Liver (tissue), 9 donors: ENCODE data around the gene HEPN1. TPM values are rescaled to one million over a fixed set of nuclear protein-coding genes. Genes with fewer than 3 reads are reported as not detected.

Experiments used
- DNase-seq: peaks from one replicate; pipeline ENCODE4 v3.0.0-alpha.2; 2017; ENCODE audit warnings: low spot score
- H3K27ac ChIP-seq, 2 donors: one replicate each; pipeline ENCODE4 v1.7.0; 2013; ENCODE audit warnings: inconsistent platforms in 2 of 2, low read length in 2 of 2, control low read depth in 1 of 2, low read depth in 1 of 2, mild to moderate bottlenecking in 1 of 2
- H3K27me3 ChIP-seq, 4 donors: one replicate each; pipeline versions ENCODE4 v1.6.1 to v1.7.0; 2013; ENCODE audit warnings: low read length in 3 of 4, inconsistent platforms in 1 of 4, mild to moderate bottlenecking in 1 of 4, moderate library complexity in 1 of 4; ENCODE audit not compliant: control insufficient read depth in 4 of 4, insufficient read depth in 4 of 4
- H3K36me3 ChIP-seq, 4 donors: one replicate each; pipeline versions ENCODE4 v1.6.1 to v1.7.0; 2013; ENCODE audit warnings: low read length in 3 of 4, mild to moderate bottlenecking in 3 of 4, low read depth in 1 of 4, moderate library complexity in 1 of 4; ENCODE audit not compliant: control insufficient read depth in 4 of 4, insufficient read depth in 3 of 4
- H3K4me1 ChIP-seq, 4 donors: one replicate each; pipeline versions ENCODE4 v1.6.1 to v1.7.0; 2013; ENCODE audit warnings: low read length in 3 of 4, mild to moderate bottlenecking in 3 of 4, moderate library complexity in 1 of 4; ENCODE audit not compliant: control insufficient read depth in 4 of 4, insufficient read depth in 4 of 4
- H3K4me3 ChIP-seq, 3 donors: one replicate each; pipeline versions ENCODE4 v1.6.1 to v1.7.0; 2013; ENCODE audit warnings: low read length in 3 of 3, control low read depth in 1 of 3, low read depth in 1 of 3, mild to moderate bottlenecking in 1 of 3
- H3K9ac ChIP-seq, 2 donors: one replicate each; pipeline ENCODE4 v1.7.0; 2013; ENCODE audit warnings: low read length in 2 of 2, mild to moderate bottlenecking in 2 of 2, moderate library complexity in 2 of 2, control low read depth in 1 of 2, low read depth in 1 of 2
- H3K9me3 ChIP-seq, 4 donors: one replicate each; pipeline versions ENCODE4 v1.6.1 to v1.7.0; 2013; ENCODE audit warnings: low read length in 3 of 4; ENCODE audit not compliant: control insufficient read depth in 4 of 4
- EGR1 ChIP-seq, 2 donors: IDR thresholded peaks; 2 replicates each; pipeline ENCODE4 v1.6.1; 2016 to 2018; ENCODE audit warnings: antibody characterized with exemption in 2 of 2, low read depth in 2 of 2
- FOXA1 ChIP-seq: IDR thresholded peaks from 2 replicates; pipeline ENCODE4 v1.6.1; 2016; ENCODE audit warnings: antibody characterized with exemption
- GABPA ChIP-seq, 2 donors: IDR thresholded peaks in 1 of 2; conservative IDR thresholded peaks in 1 of 2; 2 replicates each; pipeline ENCODE4 v1.6.1; 2016; ENCODE audit warnings: antibody characterized with exemption in 2 of 2, mild to moderate bottlenecking in 1 of 2, moderate library complexity in 1 of 2
- HNF4G ChIP-seq: IDR thresholded peaks from 2 replicates; pipeline ENCODE4 v1.6.1; 2016; ENCODE audit warnings: antibody characterized with exemption
- JUND ChIP-seq, 2 donors: IDR thresholded peaks; 2 replicates each; pipeline ENCODE4 v1.6.1; 2016; ENCODE audit warnings: antibody characterized with exemption in 2 of 2
- NR2F2 ChIP-seq: IDR thresholded peaks from 2 replicates; pipeline ENCODE4 v1.6.1; 2016; ENCODE audit warnings: antibody characterized with exemption
- RAD21 ChIP-seq, 2 donors: IDR thresholded peaks; 2 replicates each; pipeline ENCODE4 v1.6.1; 2016; ENCODE audit warnings: antibody characterized with exemption in 2 of 2, mild to moderate bottlenecking in 2 of 2
- SP1 ChIP-seq: IDR thresholded peaks from 2 replicates; pipeline ENCODE4 v1.6.1; 2018; ENCODE audit warnings: antibody characterized with exemption, mild to moderate bottlenecking
- TAF1 ChIP-seq: conservative IDR thresholded peaks from 2 replicates; pipeline ENCODE4 v1.6.1; 2016; ENCODE audit warnings: antibody characterized with exemption, mild to moderate bottlenecking
- YY1 ChIP-seq: IDR thresholded peaks from 2 replicates; pipeline ENCODE4 v1.6.1; 2016; ENCODE audit warnings: antibody characterized with exemption, mild to moderate bottlenecking
- WGBS: extraction: QIAGEN DNeasy Blood & Tissue Kit; methylation state at CpG from one replicate; pipeline ENCODE4 v1.1.7; 2013; 5-methylcytosine and 5-hydroxymethylcytosine counted together
- polyA plus RNA-seq, 2 donors: library from polyadenylated mRNA; stranded (reverse) in 1 of 2; unstranded in 1 of 2; fragments of 200-250 nt in 1 of 2; fragments of >200 nt in 1 of 2; fragmentation: Nextera tagmentation in 1 of 2; extraction: Ambion mirVana in 1 of 2; gene quantifications; one replicate each; pipeline versions ENCODE4 v1.2.1 to v1.2.3, GENCODE V29; 2013 to 2015
- total RNA-seq, 2 donors: library from RNA; depleted of rRNA; stranded (reverse); fragments of >200 nt; gene quantifications; one replicate each; pipeline ENCODE4 v1.2.3, GENCODE V29; 2014
- TF ChIP-seq, protein P1 (sequence below): IDR thresholded peaks from 2 replicates; pipeline ENCODE4 v1.6.1; 2016; ENCODE audit warnings: antibody characterized with exemption
- TF ChIP-seq, protein P2 (sequence below): IDR thresholded peaks from 2 replicates; pipeline ENCODE4 v1.6.1; 2016; ENCODE audit warnings: antibody characterized with exemption, mild to moderate bottlenecking
- TF ChIP-seq, protein P3 (sequence below): IDR thresholded peaks from 2 replicates; pipeline ENCODE4 v1.6.1; 2016; ENCODE audit warnings: antibody characterized with exemption
- TF ChIP-seq, protein P4 (sequence below): fragments of 150-350 bp; IDR thresholded peaks from 2 replicates; pipeline ENCODE4 v1.5.1; 2017; ENCODE audit warnings: improper control_type of control experiment, low read depth, low read length; ENCODE audit not compliant: missing input control
- donor health status: healthy.
- donor health status: healthy.
- donor health status: healthy.
- donor health status: healthy.
- donor health status: healthy.

The HEPN1 gene
- total and polyA plus RNA-seq, 4 donors = 0.22 to 2.6 TPM; not detected in 2

DNA sequence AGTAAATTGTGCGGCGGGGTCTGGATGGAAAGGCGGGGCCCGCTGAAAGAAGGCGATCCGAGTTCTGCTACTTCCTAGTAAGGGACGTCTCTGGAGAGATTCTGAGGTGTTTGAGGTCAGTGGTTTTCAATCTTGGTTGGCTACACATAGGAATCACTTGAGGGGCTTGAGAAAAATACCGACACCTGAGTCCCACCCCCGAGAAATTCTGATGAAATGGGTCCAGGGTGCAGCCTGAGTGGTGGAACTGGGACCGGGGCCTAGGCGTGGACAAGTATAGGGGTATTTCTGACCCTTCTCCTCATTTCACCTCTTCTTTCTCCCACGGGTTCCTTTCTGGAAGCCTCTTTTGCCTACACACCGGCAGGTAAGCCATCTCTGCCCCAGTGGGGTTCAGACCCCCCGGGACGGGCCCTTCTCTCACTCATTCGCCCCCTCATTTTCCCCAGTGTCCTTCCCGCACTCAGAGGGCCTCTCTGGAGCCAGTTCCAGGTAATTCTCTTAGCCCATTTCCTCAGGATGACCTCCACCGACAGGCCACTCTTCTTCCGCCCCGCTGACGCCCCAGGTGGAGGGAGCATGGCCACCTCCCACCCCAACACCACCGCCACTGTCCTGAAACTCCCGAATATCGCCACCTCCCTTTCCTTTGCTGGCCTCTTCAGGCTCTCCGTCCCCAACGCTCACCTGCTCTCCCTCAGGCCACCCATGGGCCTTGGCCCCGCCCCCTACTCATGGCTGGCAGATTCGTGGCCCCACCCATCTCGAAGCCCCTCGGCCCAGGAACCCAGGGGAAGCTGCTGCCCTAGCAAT, 42.0 kb upstream of the HEPN1 start:
- peaks cover 0 to 13% (median 7%) of the 10 kb centered on the region in 4 donors for H3K4me1 ChIP-seq
- peak overlapping the region; percentile 89 to 92 for H3K27ac ChIP-seq
- no peak overlapping the region for H3K9ac ChIP-seq
- TF ChIP-seq FOXA1 (no peak), EGR1 (IDR thresholded peaks at IDR 0.05; ENCODE audit: low read depth in 2 of 2) (no peak), HNF4G (no peak), TAF1 (no peak), GABPA (IDR thresholded peaks at IDR 0.05 in 1 of 2, conservative IDR thresholded peaks at IDR 0.05 in 1 of 2) (no peak), NR2F2 (no peak), SP1 (no peak)
- TF ChIP-seq, protein P1, sequence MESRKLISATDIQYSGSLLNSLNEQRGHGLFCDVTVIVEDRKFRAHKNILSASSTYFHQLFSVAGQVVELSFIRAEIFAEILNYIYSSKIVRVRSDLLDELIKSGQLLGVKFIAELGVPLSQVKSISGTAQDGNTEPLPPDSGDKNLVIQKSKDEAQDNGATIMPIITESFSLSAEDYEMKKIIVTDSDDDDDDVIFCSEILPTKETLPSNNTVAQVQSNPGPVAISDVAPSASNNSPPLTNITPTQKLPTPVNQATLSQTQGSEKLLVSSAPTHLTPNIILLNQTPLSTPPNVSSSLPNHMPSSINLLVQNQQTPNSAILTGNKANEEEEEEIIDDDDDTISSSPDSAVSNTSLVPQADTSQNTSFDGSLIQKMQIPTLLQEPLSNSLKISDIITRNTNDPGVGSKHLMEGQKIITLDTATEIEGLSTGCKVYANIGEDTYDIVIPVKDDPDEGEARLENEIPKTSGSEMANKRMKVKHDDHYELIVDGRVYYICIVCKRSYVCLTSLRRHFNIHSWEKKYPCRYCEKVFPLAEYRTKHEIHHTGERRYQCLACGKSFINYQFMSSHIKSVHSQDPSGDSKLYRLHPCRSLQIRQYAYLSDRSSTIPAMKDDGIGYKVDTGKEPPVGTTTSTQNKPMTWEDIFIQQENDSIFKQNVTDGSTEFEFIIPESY = no peak
- TF ChIP-seq, protein P2, sequence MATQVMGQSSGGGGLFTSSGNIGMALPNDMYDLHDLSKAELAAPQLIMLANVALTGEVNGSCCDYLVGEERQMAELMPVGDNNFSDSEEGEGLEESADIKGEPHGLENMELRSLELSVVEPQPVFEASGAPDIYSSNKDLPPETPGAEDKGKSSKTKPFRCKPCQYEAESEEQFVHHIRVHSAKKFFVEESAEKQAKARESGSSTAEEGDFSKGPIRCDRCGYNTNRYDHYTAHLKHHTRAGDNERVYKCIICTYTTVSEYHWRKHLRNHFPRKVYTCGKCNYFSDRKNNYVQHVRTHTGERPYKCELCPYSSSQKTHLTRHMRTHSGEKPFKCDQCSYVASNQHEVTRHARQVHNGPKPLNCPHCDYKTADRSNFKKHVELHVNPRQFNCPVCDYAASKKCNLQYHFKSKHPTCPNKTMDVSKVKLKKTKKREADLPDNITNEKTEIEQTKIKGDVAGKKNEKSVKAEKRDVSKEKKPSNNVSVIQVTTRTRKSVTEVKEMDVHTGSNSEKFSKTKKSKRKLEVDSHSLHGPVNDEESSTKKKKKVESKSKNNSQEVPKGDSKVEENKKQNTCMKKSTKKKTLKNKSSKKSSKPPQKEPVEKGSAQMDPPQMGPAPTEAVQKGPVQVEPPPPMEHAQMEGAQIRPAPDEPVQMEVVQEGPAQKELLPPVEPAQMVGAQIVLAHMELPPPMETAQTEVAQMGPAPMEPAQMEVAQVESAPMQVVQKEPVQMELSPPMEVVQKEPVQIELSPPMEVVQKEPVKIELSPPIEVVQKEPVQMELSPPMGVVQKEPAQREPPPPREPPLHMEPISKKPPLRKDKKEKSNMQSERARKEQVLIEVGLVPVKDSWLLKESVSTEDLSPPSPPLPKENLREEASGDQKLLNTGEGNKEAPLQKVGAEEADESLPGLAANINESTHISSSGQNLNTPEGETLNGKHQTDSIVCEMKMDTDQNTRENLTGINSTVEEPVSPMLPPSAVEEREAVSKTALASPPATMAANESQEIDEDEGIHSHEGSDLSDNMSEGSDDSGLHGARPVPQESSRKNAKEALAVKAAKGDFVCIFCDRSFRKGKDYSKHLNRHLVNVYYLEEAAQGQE = no peak
- TF ChIP-seq, protein P3, sequence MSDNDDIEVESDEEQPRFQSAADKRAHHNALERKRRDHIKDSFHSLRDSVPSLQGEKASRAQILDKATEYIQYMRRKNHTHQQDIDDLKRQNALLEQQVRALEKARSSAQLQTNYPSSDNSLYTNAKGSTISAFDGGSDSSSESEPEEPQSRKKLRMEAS = no peak
- TF ChIP-seq, protein P4, sequence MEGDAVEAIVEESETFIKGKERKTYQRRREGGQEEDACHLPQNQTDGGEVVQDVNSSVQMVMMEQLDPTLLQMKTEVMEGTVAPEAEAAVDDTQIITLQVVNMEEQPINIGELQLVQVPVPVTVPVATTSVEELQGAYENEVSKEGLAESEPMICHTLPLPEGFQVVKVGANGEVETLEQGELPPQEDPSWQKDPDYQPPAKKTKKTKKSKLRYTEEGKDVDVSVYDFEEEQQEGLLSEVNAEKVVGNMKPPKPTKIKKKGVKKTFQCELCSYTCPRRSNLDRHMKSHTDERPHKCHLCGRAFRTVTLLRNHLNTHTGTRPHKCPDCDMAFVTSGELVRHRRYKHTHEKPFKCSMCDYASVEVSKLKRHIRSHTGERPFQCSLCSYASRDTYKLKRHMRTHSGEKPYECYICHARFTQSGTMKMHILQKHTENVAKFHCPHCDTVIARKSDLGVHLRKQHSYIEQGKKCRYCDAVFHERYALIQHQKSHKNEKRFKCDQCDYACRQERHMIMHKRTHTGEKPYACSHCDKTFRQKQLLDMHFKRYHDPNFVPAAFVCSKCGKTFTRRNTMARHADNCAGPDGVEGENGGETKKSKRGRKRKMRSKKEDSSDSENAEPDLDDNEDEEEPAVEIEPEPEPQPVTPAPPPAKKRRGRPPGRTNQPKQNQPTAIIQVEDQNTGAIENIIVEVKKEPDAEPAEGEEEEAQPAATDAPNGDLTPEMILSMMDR = no peak
- no peaks in the 10 kb centered on the region for H3K9me3 ChIP-seq
- peak overlapping the region; percentile 42 to 65 (median 65) for H3K4me3 ChIP-seq
- H3K27me3 ChIP-seq = peaks cover 0 to 2% (median 0%) of the 10 kb centered on the region in 4 donors
- WGBS = 47% methylated on average over 30 of the region's 30 CpGs
- DNase-seq = no peak
- no peaks in the 10 kb centered on the region for H3K36me3 ChIP-seq

DNA sequence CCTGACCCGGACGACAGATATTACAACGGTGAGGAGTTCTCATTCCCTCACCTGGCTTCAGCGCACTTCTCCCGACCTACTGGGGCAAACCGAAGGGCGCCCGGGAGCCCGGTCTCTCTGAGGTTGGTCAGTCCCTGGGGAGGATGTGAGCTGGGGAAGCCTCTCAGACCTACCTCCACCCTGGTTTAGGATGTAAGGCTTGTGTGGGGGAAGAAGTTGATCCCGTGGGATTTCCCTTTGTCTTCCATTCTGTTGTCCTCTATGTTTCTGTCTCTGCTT, 41.5 kb upstream of the HEPN1 start:
- Histone ChIP-seq H3K4me1 (peaks cover 0 to 19% (median 11%) of the 10 kb centered on the region in 4 donors), H3K9me3 (no peaks in the 10 kb centered on the region), H3K9ac (no peak overlapping the region), H3K36me3 (no peaks in the 10 kb centered on the region), H3K4me3 (no peak overlapping the region), H3K27ac (no peak overlapping the region), H3K27me3 (peaks cover 0 to 2% (median 0%) of the 10 kb centered on the region in 4 donors)
- TF ChIP-seq YY1 (no peak), EGR1 (IDR thresholded peaks at IDR 0.05; ENCODE audit: low read depth in 2 of 2) (no peak), JUND (IDR thresholded peaks at IDR 0.05) (no peak), RAD21 (IDR thresholded peaks at IDR 0.05) (no peak), TAF1 (no peak), GABPA (IDR thresholded peaks at IDR 0.05 in 1 of 2, conservative IDR thresholded peaks at IDR 0.05 in 1 of 2) (no peak)
- TF ChIP-seq, protein P4 = no peak
- WGBS = 72% methylated on average over 10 of the region's 10 CpGs
- DNase-seq = no peak
